GM10847 (cell line): ENCODE results near the gene RCN2.

Experiments used
- POLR2A ChIP-seq: IDR thresholded peaks from 2 replicates; pipeline ENCODE4 v1.6.1; 2011; ENCODE audit not compliant: insufficient read length; ENCODE audit errors: extremely low read depth

RCN2 gene

GRCh38 chr15:76932135-76932966 is 802 bp downstream of the RCN2 start:
- TF ChIP-seq POLR2A, result no peak

- no peak for TF ChIP-seq POLR2A
These were observed 4.1 kb downstream of the RCN2 start for GRCh38 chr15:76935620-76936019.

GRCh38 chr15:76936671-76937070 is 5.1 kb downstream of the RCN2 start:
- no peak for TF ChIP-seq POLR2A

DNA sequence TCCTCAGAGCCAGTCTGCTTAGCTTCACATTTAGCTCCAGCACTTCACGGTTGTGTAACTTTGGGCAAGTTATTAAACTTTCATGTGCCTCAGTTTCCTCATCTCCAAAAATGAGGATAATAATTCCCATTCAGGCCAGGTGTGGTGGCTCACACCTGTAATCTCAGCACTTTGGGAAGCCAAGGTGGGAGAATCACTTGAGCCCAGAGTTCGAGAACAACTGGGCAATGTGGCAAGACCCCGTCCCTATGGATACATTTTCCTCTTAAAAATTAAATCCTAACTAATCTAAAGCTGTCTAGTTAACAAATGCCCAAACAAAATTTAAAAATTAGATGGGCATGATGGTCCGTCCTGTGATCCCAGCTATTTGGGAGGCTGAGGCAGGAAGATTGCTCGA is 7.2 kb downstream of the RCN2 start:
- TF ChIP-seq POLR2A, result no peak

DNA sequence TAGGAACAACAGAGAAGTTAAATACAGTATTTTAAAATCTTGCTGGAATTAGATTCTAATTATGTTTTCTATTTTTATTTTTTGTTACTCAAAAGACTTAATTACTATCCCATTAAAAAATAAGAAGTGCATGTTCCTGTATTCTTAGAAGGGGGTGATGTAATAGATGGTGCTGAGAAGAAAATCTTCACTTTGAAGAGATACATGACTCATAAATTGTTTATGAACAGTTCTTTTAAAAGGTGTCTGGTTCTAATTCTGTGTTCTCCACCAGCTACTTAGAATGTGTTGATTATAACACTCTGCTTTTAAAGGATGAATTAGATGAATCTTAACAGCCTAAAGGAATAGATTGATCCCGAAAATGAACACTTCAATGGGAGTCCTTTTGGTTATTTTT is 8.2 kb downstream of the RCN2 start:
- no peak for TF ChIP-seq POLR2A

- no peak for TF ChIP-seq POLR2A
These were observed 10.1 kb downstream of the RCN2 start for GRCh38 chr15:76941636-76942035.

GRCh38 chr15:76942331-76942730 is 10.8 kb downstream of the RCN2 start:
- TF ChIP-seq POLR2A, result no peak

GRCh38 chr15:76945494-76946093 is 14.0 kb downstream of the RCN2 start:
- no peak for TF ChIP-seq POLR2A

DNA sequence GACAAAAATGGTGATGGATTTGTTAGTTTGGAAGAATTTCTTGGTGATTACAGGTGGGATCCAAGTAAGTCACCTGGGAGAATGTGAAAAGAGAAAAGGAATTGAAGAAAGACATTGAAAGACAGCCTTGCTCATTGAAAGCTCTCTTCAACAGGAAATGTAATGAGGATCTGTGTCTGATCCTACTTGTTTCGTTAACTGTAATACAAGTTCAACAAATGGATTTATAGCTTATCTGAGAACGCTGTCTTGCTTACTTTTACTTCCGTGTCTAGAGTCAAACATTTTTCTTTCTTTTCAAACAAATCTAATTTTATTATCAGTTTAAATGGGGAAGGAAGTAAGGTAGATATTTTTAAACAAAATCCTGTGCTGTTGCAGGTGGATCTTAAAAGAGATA is 15.9 kb downstream of the RCN2 start:
- no peak for TF ChIP-seq POLR2A

GRCh38 chr15:76951220-76951619 is 19.7 kb downstream of the RCN2 start:
- no peak for TF ChIP-seq POLR2A

- no peak for TF ChIP-seq POLR2A
These were observed 22.4 kb downstream of the RCN2 start for GRCh38 chr15:76953913-76954312.

DNA sequence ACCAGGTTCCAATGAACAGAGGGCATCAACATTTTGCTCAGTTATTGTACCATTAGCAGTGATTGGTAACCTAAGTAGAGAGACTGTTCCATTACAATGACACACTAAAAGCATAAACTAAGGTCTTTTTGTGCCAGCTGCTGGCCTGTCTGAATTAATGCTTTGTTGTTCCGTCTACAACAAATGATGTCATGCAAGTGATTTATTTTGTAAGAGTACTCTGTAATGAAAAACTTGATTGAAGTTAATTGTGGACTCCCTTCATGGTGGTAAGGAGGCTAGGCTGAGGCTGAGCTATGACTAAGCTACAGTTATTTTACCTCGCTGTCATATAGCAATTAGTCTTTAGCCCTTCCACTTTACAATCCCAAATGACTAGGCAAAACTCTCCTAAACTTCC is 23.2 kb downstream of the RCN2 start:
- no peak for TF ChIP-seq POLR2A

DNA sequence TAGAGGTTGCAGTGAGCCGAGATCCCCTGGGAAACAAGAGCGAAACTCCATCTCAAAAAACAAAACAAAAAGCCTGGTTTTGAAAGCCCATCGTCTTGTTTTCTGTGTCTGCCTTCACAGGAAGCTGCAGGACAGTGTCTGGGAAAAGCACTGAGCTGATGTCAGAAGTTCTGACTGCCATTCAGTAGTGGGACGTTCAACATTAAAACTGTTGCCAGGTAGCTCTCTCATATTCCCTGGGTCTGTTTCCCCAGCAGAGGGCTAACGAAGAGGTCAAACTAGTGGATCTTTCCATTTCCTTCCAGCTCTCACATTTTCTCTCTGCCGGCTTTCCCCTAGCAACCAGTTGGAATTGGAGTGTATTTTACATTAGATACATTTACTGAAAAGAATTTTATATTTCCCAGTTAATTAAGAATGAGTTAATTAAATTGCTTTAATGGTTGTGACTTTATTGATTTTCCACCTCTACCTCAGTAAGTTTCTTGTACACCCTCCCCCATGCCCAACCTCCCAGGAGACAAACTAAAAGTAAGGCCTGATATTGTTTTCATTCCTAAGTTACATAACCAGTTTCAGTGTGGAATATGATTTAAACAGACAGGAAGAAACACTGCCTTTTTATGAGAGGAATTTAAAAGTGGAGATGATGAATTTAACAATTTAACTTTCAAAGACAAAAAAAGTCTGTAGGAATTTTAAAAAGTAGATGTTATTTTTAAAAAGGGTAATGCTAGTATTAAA is 29.9 kb downstream of the RCN2 start:
- TF ChIP-seq POLR2A, result no peak

DNA sequence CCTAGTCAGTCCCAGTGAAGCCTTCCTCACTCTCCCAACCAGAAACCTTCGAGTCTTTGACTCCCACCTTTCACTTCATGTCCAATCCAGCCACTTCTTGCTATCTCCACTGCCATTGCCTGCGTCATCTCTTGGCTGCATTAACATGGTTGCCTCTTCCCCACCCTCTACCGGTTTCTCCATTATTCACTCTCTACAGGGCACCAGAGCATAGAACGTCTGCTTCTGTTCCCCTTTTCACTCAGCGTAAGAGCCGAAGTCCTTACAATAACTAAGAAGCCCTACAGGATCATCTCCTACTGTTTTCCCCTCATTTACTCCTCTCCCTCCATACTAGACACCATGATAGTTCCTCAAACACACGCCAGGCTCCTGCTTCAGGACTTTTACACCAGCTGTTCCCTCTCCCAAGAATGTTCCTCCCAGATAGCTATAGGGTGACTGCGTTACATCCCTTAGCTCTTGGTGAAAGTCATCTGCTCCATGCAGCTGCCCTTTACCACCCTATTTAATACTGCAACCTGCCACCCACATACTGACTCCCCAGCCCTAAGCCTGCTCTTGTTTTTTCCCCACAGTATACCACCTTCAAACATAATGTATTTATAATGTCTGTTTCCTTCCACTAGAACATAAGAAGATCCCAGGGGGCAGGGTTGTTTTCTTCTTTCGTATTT is 30.9 kb downstream of the RCN2 start:
- TF ChIP-seq POLR2A, result no peak

DNA sequence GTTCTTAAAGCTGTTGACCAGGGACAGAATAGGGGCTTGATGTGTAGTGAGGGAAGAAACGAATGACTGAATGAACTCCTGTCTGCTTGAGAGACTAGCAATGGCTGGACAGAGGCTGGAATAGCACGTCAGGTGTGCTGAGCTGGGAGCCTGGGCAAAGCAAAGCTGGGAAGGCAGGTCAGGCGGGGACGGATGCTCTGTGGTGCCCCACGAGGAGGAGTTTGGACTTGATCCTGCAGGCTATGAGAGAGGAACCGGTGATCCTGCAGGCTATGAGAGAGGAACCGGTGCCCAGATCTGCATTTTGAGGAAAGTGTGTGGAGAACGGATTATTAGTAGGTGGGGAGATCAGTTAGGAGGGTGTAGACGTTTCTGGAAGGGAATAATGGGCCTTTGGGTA is 32.0 kb downstream of the RCN2 start:
- TF ChIP-seq POLR2A, result no peak

- no peak for TF ChIP-seq POLR2A
These were observed 32.6 kb downstream of the RCN2 start for GRCh38 chr15:76964157-76964556.

DNA sequence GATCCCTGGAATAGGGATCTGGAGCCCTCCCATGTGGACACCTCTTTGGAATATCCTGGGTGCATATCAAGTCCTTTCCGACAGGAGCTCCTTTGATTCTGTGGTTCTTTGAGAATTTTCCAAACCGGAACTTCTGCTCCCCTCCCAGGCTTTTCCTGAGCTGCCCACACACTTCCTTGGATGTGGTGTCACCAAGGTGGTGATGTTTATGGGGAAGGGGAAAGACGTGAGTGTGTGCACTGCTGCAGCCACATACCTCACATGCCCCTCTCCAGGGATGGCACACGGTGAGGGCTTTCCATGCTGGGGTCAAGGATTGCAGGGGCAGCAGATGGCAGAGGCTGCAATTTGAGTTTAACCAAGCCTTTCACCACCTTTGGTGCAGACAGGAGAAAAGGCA is 35.5 kb downstream of the RCN2 start:
- TF ChIP-seq POLR2A, result no peak
